OCI-LY1 (cell line): Measurements from ENCODE around the gene CDCA3.

Experiments
- CTCF ChIP-seq: fragments of 200-600 bp; sonication (generic), shearing (Covaris generic); IDR thresholded peaks from 2 replicates; pipeline ENCODE4 v1.5.1; 2017; ENCODE audit warnings: mild to moderate bottlenecking, antibody characterized with exemption, low read length, moderate library complexity, mixed read lengths
- EZH2 ChIP-seq: fragments of 200-600 bp; sonication (generic), shearing (Covaris generic); IDR thresholded peaks from 2 replicates; pipeline ENCODE4 v1.8.0; 2017; ENCODE audit warnings: borderline replicate concordance, mixed run types, mild to moderate bottlenecking, antibody characterized with exemption, low read length, moderate library complexity, mixed read lengths

GRCh38 chr12:6896846-6897435 is 45.9 kb upstream of the CDCA3 start:
- no peak for TF ChIP-seq CTCF
- TF ChIP-seq EZH2 = no peak
